DMS 273 treated with DMSO at 0.1 percent for 48 hours (cell line): ENCODE measurements around the gene CDC45.
A peak's percentile ranks its signal among the peaks of the same experiment; 100 is the strongest.

Experiments
- DNase-seq: peaks from one replicate; lab custom pipeline; 2025; lab: John Stamatoyannopoulos, UW

The CDC45 gene

DNA sequence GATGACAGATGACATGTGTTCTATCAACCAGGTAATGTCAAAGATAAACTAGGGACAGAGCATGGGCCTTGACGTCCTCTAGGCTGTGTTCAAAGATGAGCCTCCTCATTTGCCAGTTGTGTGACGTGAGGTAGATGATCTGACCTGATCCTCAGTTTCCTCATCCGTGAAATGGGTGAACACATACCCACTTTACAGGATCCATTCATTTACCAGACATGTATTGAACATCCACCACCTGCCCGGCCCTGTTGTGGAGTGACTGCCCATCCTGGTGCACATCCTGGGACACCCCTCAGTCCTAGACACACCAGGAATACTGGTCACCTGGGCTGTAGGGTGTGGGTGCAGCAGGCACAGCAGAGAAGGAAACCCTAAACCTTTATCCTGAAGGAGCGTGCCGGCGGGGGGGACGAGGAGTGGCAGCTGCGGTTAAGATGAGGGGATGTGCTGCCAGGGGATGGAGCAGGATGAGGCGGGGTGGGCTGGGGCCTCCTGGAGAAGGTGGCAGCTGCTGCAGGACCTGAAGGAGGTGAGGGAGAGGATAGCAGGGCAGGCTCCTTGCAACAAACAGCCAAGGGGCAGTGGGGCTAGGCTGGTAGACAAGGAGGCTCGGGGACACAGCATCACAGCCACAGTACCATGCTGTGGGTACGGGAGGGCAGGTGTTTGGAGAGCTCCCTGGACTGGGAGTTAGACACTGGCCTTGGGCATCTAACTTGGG lies 36.1 kb downstream of the CDC45 start:
- DNase-seq = no peak

DNA sequence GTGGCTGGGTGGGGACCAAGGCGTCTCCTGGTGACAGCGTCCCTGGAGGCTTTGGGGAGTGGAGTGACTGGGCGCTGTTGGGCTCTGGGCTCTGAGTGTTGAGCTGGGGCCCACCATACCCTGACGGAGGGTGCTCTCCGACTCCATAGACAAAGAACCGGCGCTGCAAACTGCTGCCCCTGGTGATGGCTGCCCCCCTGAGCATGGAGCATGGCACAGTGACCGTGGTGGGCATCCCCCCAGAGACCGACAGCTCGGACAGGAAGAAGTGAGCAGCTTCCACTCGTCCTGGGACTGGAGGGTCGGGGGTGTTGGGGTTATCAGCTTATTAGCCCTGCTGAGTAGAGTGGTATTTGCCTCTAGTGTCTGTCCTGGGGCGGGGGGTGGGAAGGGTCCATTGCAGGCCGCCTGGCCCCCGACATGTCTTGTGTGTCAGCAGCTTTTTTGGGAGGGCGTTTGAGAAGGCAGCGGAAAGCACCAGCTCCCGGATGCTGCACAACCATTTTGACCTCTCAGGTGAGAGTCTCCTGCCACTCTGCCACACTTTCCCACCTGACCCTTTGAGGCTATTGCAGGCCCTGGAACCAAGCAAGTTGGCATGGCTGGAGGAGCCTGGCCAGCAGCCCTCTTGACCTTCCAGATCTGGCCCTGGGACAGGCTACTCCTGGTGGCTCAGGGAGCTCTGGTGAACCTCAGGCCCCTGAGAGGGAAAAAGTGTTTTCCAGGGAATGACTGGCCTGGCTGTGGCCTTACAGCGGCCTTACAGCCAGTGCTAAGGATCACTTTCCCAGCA lies 36.9 kb downstream of the CDC45 start:
- DNase-seq = no peak

DNA sequence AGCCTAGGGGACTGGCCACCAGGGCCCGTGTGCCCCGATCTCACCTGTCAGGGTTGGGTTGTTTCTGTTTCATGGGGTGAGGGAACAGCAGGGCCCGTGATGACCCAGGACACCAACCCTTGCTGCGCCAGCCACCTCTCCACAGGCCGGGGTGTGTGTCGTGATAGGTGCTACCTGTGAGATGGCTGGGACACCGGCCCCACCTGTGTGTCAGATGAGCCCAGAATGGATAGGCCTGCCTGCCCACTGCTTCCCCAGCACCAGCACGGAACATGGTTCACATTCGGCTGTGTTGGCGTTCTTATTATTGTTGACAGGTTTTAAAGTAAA lies 37.4 kb downstream of the CDC45 start:
- DNase-seq = no peak

DNA sequence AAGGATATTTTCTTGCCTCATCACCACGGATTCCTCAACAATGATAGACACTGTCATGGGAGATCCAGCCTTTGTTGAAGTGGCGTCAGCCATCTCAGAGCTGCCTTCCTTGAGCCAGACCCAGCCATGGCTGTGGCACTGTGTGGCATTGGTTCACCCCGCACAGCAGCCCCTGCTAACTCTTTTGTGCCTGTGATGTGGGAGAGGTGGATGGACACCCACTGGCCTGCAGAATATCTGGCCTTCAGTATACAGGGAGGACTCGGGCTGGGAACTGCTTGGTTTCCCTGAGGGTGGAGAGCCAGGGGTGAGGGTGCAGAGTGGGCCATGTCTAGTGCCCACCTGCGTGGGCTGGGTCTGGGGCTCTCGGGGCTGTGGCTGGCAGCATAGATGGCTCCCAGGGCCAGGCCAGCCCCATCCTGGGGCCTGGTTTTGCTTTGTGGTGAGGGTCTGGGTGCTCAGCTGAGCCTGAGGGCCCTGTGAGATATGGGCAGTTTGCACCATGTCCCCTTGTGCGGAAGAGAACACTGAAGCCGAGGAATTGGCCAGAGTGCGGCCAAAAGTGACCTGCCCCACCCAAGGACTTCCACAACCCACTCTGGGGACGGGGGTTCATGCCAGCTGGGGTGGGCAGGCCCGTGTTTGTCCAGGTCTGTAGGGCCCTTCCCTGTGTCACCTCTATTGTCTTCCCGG lies 38.3 kb downstream of the CDC45 start:
- no peak for DNase-seq

GRCh38 chr22:19518635-19519034 lies 38.9 kb downstream of the CDC45 start:
- no peak for DNase-seq

DNA sequence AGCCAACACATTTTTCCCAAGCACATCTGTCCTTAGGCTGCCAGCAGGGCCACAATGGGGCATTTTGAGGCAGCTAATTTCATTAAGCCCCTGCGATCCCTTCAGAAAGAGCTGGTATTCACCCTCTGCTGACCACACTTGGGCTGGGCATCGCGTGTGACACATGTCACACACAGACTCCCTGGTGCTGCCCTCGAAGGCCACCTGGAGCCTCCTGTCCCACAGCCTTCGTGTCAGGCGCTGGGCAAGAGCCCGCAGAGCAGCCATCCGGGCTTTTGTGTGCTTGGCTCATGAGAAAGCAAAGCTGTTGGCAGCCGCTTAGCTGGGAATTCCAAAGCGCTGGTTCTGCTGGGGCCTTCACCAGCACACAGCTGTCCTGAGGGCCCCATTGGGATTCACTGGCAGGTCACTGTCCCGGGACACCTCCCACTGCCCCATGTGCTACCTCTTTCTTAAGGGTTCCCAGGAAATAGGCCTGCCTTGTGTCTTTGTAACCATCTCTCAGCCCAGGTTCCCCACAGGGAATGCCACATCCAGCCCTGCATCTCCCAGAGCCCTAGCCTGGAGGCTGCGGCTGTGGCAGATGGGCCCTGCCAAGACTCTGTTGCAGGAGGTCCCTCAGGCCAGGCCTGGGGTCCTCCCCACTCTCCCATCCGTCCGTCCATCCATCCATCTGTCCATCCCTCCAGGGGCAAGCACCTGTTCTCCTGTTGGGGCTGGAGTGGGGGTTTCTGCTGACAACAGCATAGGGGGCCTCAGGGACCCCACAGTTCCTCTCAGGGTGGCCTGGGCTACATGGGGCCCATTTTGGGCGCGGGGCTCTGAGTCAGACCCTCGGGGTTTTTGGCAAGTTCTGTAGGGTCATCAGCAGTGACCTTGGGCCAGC lies 39.6 kb downstream of the CDC45 start:
- no peak for DNase-seq

DNA sequence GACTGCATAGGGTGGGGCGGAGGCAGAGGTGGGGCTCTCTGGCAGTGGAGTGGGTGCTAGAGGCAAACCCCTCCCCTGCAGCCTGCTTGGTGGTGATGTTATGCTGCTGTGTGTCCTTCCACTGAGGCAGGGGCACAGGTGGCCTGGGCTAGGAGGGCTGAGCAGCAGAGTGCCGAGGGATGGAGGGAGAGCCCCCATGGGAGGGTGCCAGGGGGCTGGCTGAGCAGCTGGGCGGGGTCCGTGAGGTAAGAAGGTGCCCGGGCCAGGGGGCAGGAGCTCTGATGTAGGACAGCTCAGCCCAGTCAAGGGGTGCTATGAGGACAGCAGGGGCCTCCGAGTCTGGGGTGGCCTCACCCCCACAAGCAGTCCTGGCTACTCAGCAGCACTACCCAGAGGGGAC lies 40.3 kb downstream of the CDC45 start:
- no peak for DNase-seq

GRCh38 chr22:19520566-19521305 lies 41.0 kb downstream of the CDC45 start:
- no peak for DNase-seq

- peak; percentile 52 for DNase-seq
These were observed 42.6 kb downstream of the CDC45 start for GRCh38 chr22:19522190-19522880.

- no peak for DNase-seq
These were observed 43.1 kb downstream of the CDC45 start for GRCh38 chr22:19522881-19523239.

GRCh38 chr22:19523240-19524169 lies 43.8 kb downstream of the CDC45 start:
- no peak for DNase-seq

GRCh38 chr22:19524170-19525115 lies 44.7 kb downstream of the CDC45 start, which contains the start of gene CLDN5:
CLDN5 (minus strand) TSS chr22:19524410; CDS start chr22:19524255, 155 bp downstream.
- DNase-seq = peak; percentile 3

DNA sequence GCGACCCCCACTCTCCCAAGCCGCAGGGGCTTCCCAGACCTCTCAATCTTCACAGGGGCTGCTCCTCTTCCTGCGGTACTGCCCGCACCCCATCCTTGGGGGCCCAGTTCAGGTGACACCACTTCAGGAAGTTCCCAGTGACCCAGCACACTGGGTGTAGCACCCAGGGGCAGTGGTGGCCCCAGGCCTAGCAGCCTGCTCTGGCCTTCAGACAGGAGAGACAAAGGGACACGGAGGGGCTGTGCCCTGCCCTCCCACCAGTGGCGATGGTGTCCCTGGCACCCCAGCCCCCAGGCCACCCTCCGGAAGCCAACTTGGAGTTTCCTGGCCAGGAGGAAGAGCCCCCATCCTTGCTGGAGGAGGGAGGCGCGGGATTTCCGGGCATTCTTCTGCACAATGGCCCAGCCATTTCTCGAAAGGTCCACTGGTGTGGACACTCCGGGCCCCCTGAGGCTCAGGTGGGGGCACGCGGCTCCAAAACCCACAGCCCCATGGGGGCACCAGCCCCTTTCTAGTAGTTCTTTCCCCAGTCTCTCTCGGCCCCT lies 45.5 kb downstream of the CDC45 start:
- DNase-seq = no peak

DNA sequence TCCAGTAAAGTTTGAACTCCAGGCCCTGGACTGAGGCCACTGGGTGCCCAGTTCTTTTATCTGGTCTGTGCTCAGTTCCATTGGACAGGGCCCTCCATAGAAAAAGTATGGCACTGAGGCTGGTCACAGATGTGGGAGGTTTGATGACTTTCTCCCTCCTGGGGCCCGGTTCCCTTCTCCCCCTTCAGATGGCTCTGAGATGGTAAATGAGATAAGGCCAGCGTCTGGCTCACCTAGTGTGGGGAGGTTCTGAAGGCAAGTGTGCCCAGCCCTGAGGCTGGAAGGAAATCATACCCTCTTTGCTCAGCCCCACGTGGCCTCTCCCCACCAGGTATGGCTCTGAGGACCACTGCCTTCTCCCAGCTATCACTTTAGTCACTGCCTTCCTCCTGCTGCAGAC lies 45.9 kb downstream of the CDC45 start:
- DNase-seq = no peak

- no peak for DNase-seq
These were observed 46.5 kb downstream of the CDC45 start for GRCh38 chr22:19526076-19526701.

DNA sequence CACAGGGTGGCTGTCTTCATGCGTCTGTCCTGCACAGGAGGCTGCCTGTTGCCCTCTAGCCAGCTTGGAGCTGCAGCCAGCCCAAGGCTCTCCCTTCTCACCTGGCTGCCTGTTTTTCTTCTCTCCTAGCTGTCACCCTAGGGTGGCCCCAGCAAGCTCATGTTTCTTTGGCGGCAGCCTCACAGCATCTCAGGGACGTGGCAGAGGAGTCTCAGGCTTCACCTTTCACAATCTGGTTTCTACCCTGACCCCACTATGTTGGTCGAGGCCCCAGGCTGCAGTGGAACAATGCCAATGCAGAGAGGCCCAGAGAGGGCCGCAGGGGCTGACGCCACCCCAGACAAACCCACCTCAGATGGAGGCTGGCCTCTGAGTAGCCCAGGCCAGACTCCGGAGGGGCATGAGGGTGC lies 47.0 kb downstream of the CDC45 start:
- DNase-seq = no peak

DNA sequence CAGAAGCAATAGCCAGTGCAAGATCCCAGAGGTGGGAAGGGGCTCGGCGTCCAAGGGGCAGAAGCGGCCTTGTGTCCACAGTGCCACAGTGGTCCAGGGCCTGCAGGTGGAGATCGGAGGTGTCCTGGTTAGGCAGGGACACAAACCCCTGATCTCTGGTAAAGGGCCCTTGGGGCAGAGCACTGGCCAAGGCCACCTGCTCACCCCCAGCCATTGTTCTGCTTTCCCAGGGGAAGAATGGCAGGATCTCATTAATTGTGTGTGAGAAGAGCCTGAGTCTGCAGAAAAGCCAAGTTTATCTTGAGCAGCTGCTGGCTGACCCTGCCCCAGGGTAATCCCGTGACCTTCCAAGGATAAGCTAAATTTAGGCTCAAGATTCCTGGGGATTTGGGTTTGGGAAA lies 47.6 kb downstream of the CDC45 start:
- DNase-seq = no peak
